ENCODE measurements around the gene TSTD2.
A peak's percentile ranks its signal among the peaks of the same experiment; 100 is the strongest.
"Not testable (repeated sequence)": the region's sequence is repeated elsewhere in the genome, so short reads cannot be mapped to it uniquely, and the experiment has no call there.

The TSTD2 gene

GRCh38 chr9:97629156-97629555 is 4.0 kb downstream of the TSTD2 start:
- DNase-seq, result no peak

DNA sequence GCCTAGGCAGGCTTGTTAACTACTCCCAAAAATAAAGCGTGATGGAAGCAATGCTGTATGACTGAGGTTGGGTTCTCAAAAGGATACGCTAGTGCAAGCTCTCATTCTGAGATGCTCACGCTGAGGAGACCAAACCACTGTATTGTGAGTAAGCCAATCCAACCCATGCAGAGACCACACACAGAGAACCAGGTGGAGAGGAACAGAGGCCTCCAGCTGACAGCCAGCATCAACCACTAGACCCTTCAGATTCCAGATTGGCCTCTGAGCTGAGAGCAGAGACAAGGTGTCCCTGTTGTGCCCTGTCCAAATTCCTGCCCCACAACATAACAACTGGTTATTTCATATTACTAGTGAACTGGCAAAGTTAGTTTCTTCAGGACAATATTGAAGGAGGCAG is 4.5 kb downstream of the TSTD2 start:
- no peak for DNase-seq

- no peak for DNase-seq
Observed at GRCh38 chr9:97627624-97628023, 5.5 kb downstream of the TSTD2 start.

GRCh38 chr9:97625620-97626019 is 7.5 kb downstream of the TSTD2 start:
- DNase-seq, result no peak

DNA sequence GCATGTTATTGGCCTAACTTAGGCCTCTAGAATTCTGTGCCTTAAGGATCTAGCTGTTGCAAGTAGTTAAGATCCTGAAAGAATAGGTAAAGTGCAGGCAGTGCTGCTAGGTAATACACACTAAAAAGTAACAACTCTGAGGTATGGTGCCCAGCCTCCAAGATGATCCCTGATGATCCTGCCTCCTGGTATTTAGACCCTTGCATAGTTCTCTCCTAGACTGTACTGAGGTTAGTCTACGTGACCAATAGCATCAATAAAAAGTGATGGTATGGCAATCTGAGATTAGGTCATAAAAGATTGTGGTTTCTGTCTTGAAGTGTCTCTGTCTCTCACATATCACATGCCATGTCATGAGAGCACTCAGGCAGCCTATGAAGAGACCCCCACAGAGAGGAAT is 9.2 kb downstream of the TSTD2 start:
- DNase-seq, result no peak

DNA sequence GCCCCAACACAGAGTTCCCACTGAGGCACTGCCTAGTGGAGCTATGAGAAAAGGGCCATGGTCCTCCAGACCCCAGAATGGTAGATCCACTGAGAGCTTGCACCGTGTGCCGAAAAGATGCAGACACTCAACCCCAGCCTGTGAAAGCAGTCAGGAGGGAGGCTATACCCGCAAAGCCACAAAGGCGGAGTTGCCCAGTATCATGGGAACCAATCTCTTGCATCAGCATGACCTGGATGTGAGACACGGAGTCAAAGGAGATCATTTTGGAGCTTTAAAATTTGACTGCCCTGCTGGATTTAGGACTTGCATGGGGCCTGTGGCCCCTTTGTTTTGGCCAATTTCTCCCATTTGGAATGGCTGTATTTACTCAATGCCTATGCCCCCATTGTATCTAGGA is 10.7 kb downstream of the TSTD2 start:
- DNase-seq, result not testable (repeated sequence)

DNA sequence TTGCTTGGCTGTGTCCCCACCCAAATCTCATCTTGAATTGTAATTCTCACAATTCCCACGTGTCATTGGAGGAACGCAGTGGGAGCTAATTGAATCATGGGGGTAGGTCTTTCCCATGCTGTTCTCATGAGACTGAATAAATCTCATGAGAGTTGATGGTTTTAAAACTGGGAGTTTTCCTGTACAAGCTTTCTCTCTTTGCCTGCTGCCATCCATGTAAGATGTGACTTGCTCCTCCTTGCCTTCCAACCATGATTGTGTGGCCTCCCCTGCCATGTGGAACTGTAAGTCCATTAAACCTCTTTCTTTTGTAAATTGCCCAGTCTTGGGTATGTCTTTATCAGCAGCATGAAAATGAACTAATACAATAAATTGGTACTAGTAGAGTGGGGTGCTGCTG is 13.1 kb downstream of the TSTD2 start:
- DNase-seq, result not testable (repeated sequence)

DNA sequence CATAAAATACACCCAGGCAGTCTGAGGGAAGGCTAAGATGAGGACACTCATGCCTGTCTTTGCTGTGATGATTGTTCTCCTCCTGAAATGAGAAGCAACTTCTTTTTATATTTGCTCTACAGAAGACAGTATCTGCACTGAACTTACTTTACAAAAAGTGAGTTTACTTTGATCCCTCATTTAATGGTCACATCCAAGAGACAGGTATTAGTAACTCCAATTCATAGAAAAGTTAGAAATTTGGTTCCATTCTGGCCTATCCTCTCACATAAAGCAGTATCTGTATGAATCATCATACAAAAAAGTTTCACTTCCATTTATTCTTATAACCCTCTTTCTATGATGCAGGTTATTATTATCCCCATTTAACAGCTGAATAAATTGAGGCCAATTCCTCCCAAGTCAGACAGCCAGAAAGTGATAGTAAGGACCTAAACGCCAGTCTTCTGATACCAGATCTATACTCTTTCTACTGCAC is 15.2 kb downstream of the TSTD2 start:
- DNase-seq, result no peak

- DNase-seq, result peak in 1 of 2 experiments; percentile 39
Observed at GRCh38 chr9:97615439-97616072, 17.6 kb downstream of the TSTD2 start.

- DNase-seq, result no peak
Observed at GRCh38 chr9:97604901-97605645, 28.1 kb downstream of the TSTD2 start.

- DNase-seq, result no peak
Observed at GRCh38 chr9:97602430-97602829, 30.7 kb downstream of the TSTD2 start.

DNA sequence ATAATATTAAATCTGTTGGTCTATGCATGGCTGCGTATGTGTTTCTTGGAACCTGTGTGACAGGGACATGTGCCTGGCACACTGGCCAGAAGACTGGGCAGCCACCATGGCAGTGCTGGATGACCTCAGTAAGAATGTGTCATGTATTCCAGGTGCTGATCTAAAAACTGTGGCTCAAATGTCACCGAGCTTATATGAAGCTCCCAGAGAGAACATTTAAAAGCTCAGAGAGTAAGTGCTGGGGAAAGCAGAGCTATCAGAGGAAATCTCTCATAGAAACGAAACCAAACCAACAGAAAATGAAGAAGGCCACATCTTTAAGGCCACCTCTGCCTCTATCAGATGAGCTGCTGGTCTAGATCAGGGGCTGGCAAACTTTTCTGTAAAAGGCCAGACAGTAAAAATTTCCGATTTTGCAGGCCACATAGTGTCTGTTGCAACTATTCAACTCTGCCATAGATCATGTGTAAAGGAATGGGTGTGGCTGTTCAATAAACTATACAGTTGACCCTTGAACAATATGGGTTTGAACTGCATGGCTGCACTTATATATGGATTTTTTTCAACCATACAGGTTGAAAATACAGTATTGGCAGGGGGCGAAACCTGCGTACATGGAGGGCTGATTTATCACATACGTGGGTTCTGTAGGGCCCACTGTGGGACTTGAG is 31.8 kb downstream of the TSTD2 start:
- no peak for DNase-seq

- DNase-seq, result no peak
Observed at GRCh38 chr9:97600531-97601227, 32.5 kb downstream of the TSTD2 start.

- no peak for DNase-seq
Observed at GRCh38 chr9:97599314-97599846, 33.8 kb downstream of the TSTD2 start.

- DNase-seq, result peak; percentile 38 to 75
Observed at GRCh38 chr9:97598461-97599288, 34.5 kb downstream of the TSTD2 start.

DNA sequence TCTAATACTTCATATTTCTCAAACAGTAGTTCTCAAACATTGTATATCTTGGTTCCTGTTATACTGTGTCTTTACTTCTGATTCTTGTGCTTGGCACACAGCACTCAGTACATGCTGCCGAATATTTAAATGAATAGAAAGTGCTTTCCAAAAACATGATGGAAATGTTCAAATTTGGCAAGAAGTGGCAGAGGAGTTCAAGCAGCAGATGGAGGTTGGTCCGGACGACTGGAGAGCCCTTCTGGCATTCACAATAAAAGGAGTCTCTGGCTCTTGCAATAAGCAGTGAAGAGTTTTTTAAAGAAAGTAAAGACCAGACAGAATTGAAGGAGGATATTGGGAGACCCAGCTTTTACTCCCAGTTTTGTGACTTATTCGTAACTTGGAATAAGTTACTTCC is 36.3 kb downstream of the TSTD2 start:
- no peak for DNase-seq

DNA sequence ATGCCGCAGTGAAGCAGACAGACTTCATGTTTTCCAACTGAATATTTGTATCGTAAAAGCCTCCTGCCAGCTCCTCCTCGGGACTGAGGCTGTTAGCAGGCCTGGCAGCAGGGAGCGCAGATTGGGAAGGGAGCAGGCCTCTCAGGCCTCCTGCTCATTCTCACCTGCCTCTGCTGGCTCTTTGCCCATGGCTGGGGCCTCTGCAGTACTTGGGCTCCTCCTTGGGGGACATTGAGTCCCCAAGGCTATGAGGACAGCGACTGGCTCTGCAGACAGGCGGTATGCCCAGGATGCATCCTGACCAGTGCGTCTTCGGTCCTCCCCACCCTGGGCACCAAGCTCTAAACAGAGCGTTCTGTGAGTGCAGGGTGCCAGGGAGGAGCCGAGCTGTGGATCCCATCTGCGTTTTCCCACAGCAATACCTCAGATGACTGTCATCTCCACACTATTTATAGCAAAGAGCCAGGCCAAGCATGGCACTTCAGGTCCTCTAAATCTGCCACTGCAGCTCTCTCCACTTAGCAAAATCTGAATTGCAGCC is 38.7 kb downstream of the TSTD2 start:
- DNase-seq, result peak; percentile 27 to 73

- DNase-seq, result peak in 1 of 2 experiments; percentile 36
Observed at GRCh38 chr9:97593960-97594359, 39.2 kb downstream of the TSTD2 start.

DNA sequence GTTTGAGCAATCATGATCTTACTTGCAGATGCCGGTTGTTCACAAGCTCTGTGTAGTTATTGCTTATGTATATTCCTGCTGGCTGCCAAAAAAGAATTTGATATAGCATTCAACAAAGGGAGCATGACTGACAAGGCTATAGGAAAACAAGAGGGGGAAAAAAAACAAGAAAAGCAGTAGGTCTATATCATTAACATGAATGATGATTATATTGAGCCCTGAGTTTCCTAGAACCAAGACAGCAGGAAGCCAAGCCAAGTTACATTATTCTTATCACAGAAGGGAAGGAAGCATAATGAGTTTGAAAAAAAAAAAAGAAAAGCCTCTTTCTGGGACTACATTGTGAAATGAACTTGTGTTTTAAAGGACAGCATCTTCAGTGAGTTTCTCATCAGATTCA is 41.0 kb downstream of the TSTD2 start:
- no peak for DNase-seq

- no peak for DNase-seq
Observed at GRCh38 chr9:97591535-97591934, 41.6 kb downstream of the TSTD2 start.

DNA sequence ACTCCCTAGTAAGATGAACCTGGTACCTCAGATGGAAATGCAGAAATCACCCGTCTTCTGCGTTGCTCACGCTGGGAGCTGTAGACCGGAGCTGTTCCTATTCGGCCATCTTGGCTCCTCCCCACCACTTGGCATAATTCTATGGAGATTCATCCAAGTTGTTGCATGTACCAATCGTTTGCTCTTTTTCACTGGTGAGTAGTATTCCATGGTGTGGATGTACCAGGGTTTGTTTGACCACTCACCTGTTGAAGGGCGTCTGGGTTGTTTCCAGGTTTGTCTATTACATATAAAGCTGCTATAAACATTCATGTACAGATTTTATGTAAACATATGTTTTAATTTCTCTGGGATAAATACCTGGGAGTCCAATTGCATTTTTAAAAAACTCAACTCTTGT is 46.3 kb downstream of the TSTD2 start:
- not testable (repeated sequence) for DNase-seq

- not testable (repeated sequence) for DNase-seq
Observed at GRCh38 chr9:97584778-97585177, 48.4 kb downstream of the TSTD2 start.
